Neural crest cell (in vitro differentiated cells): ENCODE results near the gene C14orf39. TPM values are rescaled to one million over a fixed set of nuclear protein-coding genes. Genes with fewer than 3 reads are reported as not detected.

Experiments used
- DNase-seq: peaks from one replicate; pipeline ENCODE4 v3.0.0; 2021; ENCODE audit warnings: low read depth, mixed read lengths, low spot score
- H3K27ac Mint-ChIP-seq: one replicate; pipeline ENCODE4 v1.8.0; 2021; ENCODE audit warnings: mild to moderate bottlenecking, mixed read lengths; ENCODE audit not compliant: unreplicated experiment
- H3K27me3 Mint-ChIP-seq: 2 replicates; pipeline ENCODE4 v1.8.0; 2021; ENCODE audit warnings: low read depth, mild to moderate bottlenecking, mixed read lengths
- H3K36me3 Mint-ChIP-seq: 2 replicates; pipeline ENCODE4 v1.8.0; 2021; ENCODE audit warnings: low read depth, mild to moderate bottlenecking, mixed read lengths
- H3K4me1 Mint-ChIP-seq: 2 replicates; pipeline ENCODE4 v1.8.0; 2021; ENCODE audit warnings: mixed read lengths
- H3K4me3 Mint-ChIP-seq: one replicate; pipeline ENCODE4 v1.8.0; 2021; ENCODE audit warnings: mild to moderate bottlenecking, mixed read lengths
- H3K9me3 Mint-ChIP-seq: 2 replicates; pipeline ENCODE4 v1.8.0; 2021; ENCODE audit warnings: mixed read lengths
- CTCF ChIP-seq: fragments of 200-600 bp; sonication (generic); conservative IDR thresholded peaks from 2 replicates; pipeline ENCODE4 v1.5.0; 2021; ENCODE audit warnings: antibody characterized with exemption, mild to moderate bottlenecking
- total RNA-seq: library from RNA; stranded (reverse); gene quantifications from 2 replicates; pipeline ENCODE4 v1.2.1, GENCODE V29; 2021

C14orf39 gene
- total RNA-seq, 1 donor from 2014 or later: 0.56 TPM

GRCh38 chr14:60396718-60397343, 89.0 kb downstream of the C14orf39 start:
- Mint-ChIP-seq H3K27me3 (no peaks in the 10 kb centered on the region), H3K36me3 (peaks cover 4% of the 10 kb centered on the region), H3K27ac (no peak overlapping the region), H3K9me3 (peaks cover 9% of the 10 kb centered on the region), H3K4me1 (no peaks in the 10 kb centered on the region), H3K4me3 (no peak overlapping the region)
- no peak for TF ChIP-seq CTCF
- no peak for DNase-seq

Other genes with a start within 250 kb of the C14orf39 start
- 30.9 and 35.5 TPM in 2 replicates for gene PPM1A, start 236.8 kb downstream of the C14orf39 start, total RNA-seq
- not detected in 2 replicates for gene SIX6, start 23.1 kb upstream of the C14orf39 start, total RNA-seq
- gene SIX1, start 163.4 kb upstream of the C14orf39 start, total RNA-seq: 0.44 and 0.48 TPM in 2 replicates
- 5.2 and 6.1 TPM in 2 replicates for gene SIX4, start 238.3 kb upstream of the C14orf39 start, total RNA-seq
- gene MNAT1, start 248.7 kb upstream of the C14orf39 start, total RNA-seq: 34.4 and 39.1 TPM in 2 replicates